ENCODE measurements around the gene COX8A. TPM values are rescaled to one million over a fixed set of nuclear protein-coding genes. Genes with fewer than 3 reads are reported as not detected.

COX8A gene
- total RNA-seq, 1 donor from 2014 or later: 182 TPM

DNA sequence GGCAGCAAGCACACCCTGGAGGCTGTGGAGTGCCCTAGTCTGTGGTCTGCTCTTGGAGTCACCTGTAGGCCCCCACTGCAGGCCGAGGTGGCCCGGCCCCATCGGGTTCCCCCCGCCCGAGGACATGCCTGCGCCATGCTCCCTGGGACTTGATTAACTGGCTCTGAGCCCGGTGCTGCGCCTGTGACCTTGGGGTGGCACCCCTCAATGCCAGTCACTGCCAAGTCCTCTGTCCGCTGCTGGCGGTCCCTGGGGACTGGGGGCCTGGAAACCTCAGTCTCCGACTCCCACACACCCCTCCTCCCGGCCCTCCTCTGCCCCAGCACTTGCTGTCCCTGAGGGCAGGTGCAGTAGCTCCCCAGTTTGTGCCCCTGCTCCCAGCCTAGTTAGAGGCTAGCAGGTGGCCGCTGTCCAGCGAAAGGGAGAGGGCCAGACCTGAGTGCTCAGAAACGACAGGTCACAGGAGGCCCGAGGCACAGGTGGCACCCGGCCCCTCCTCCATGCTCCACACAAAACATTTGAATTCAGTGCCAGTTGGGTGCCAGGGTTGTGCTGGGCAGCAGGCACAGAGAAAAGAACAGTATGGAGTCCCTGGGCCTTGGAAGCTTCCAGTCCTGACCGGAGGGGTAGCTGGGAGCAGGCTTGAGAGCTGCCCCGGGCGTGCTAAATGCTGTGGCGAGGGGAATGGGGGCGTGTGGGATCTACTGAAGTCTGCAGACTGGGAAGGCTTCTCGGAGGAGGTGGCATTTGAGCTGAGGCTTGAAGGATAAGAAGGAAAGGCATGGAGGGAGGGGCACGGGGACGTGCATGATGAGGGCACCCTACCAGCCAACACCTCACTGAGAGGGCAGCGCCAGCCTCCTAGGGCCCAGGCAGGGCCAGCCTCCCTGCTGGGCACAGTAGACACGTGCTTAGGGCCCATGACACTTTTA, 45.0 kb downstream of the COX8A start:
- ChIA-PET POLR2A (no interaction called here), CTCF (no interaction called here)
- no peak for TF ChIP-seq CTCF (IDR thresholded peaks at IDR 0.05)
- DNase-seq: no peak
- no peaks in the 10 kb centered on the region for H3K9me3 Mint-ChIP-seq
- H3K36me3 Mint-ChIP-seq (ENCODE audit: low read depth): no peaks in the 10 kb centered on the region
- intact Hi-C loops (cut with micrococcal nuclease): no loop called here
- no peak overlapping the region for H3K4me3 Mint-ChIP-seq
- no peak overlapping the region for H3K27ac Mint-ChIP-seq
- H3K4me1 Mint-ChIP-seq: no peaks in the 10 kb centered on the region
- no peak for ATAC-seq (ENCODE audit: low read depth)
- H3K27me3 Mint-ChIP-seq: no peaks in the 10 kb centered on the region

DNA sequence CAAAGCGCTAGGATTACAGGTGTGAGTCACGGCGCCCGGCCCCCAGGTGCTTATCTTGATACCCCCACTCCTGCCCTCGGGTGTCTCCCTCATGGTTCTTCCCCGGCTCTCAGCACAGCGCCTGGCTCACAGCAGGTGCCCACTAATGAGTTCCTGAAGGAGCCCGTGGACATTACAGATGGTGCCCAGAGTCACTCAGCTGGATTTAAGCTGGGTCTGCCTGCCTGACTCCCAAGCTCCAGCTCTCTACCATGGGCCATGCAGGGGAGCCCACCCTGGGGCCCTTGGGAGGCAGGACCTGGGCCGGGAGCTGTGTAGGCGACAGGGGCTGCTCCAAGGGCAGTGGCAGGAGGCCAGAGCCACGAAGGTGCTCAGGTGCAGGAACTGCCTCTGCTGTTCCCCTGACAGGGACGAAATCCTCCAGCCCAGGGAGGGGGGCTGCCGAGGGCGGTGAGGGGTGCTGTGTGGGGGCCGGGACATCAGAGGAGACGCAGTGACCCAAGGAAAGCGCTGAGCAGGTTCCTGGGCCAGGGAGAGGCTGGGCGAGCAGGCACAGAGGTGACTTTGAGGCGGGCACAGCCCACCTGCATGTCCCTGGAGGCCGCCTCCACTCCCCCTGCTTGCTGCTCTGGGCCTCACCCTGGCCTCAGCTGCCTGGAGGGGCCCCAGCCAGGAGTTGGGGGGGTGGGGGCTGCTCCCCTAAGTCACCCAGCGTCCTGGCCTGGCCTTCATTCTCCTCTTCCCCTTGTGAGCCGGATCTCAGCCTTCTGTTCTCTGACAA, 46.7 kb downstream of the COX8A start:
- H3K27ac Mint-ChIP-seq: no peak overlapping the region

GRCh38 chr11:64021757-64022093, 47.3 kb downstream of the COX8A start:
- CTCF ChIA-PET: no interaction called here

More for the DNA sequence above, 46.7 kb downstream of the COX8A start:
- ChIA-PET POLR2A (no interaction called here), CTCF (no interaction called here)
- no peak for DNase-seq
- Mint-ChIP-seq H3K36me3 (ENCODE audit: low read depth) (no peaks in the 10 kb centered on the region), H3K27me3 (no peaks in the 10 kb centered on the region), H3K9me3 (no peaks in the 10 kb centered on the region), H3K4me3 (no peak overlapping the region), H3K4me1 (no peaks in the 10 kb centered on the region)
- TF ChIP-seq CTCF (IDR thresholded peaks at IDR 0.05): no peak
- ATAC-seq (ENCODE audit: low read depth): no peak
- intact Hi-C loops (cut with micrococcal nuclease): no loop called here

GRCh38 chr11:64022125-64022784, 47.8 kb downstream of the COX8A start:
- no peak for DNase-seq
- POLR2A ChIA-PET: no interaction called here
- no peak for ATAC-seq (ENCODE audit: low read depth)
- Mint-ChIP-seq H3K36me3 (ENCODE audit: low read depth) (no peaks in the 10 kb centered on the region), H3K27me3 (peaks cover 9% of the 10 kb centered on the region), H3K9me3 (no peaks in the 10 kb centered on the region), H3K4me3 (no peak overlapping the region), H3K27ac (no peak overlapping the region), H3K4me1 (no peaks in the 10 kb centered on the region)
- TF ChIP-seq CTCF (IDR thresholded peaks at IDR 0.05): no peak
- CTCF ChIA-PET: no interaction called here
- intact Hi-C loops (cut with micrococcal nuclease): no loop called here

More at GRCh38 chr11:64021757-64022093, 47.3 kb downstream of the COX8A start:
- no peak overlapping the region for H3K27ac Mint-ChIP-seq
- POLR2A ChIA-PET: no interaction called here
- no peak overlapping the region for H3K4me3 Mint-ChIP-seq
- peaks cover 3% of the 10 kb centered on the region for H3K27me3 Mint-ChIP-seq
- H3K36me3 Mint-ChIP-seq (ENCODE audit: low read depth): no peaks in the 10 kb centered on the region
- TF ChIP-seq CTCF (IDR thresholded peaks at IDR 0.05): no peak
- H3K4me1 Mint-ChIP-seq: no peaks in the 10 kb centered on the region
- intact Hi-C loops (cut with micrococcal nuclease): no loop called here
- DNase-seq (no peak), ATAC-seq (ENCODE audit: low read depth) (no peak)
- no peaks in the 10 kb centered on the region for H3K9me3 Mint-ChIP-seq
